SHP77 (cell line): ENCODE measurements around the gene ALDH9A1.
"Not testable (repeated sequence)": the region's sequence is repeated elsewhere in the genome, so short reads cannot be mapped to it uniquely, and the experiment has no call there.

ENCODE experiments used
- DNase-seq, 2 experiments: peaks; one replicate each; lab custom pipeline; 2025; lab: John Stamatoyannopoulos, UW

The ALDH9A1 gene

DNA sequence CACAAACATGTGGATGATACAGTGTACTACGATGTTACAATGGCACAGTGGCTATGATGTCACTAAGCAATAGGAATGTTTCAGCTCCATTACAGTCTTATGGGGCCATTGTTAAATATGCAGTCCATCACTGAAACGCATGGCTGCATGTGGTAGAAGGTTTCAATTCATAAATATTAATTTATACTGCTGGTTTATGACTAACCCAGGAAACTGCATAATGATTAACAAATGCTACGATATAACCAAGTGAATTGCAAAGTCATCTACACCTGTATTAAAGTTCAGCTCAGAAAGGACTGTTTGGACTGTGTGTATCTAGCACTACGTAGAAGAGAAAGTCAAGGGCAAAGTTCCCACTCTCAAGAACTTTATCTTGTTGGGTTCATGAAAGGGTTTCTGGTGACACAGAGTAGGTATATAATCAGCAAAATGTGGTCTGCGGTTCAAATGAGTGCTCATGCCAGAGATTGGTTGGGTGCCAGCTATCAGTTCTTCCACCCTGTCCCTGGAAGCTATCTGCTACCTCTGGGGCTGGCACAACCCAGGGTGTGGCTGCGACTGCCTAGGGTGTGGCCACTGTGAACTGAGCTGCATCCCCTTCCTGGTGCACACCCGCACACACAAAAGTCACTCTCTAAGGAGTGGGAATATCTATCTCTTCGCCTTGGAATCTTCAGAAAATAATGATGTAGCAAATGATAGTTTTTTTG lies 52.6 kb downstream of the ALDH9A1 start:
- DNase-seq: no peak

GRCh38 chr1:165644064-165644735 lies 54.2 kb downstream of the ALDH9A1 start:
- DNase-seq: no peak

- DNase-seq: no peak
These were observed 57.0 kb downstream of the ALDH9A1 start for GRCh38 chr1:165641231-165641987.

- DNase-seq: no peak
These were observed 58.3 kb downstream of the ALDH9A1 start for GRCh38 chr1:165639821-165640623.

DNA sequence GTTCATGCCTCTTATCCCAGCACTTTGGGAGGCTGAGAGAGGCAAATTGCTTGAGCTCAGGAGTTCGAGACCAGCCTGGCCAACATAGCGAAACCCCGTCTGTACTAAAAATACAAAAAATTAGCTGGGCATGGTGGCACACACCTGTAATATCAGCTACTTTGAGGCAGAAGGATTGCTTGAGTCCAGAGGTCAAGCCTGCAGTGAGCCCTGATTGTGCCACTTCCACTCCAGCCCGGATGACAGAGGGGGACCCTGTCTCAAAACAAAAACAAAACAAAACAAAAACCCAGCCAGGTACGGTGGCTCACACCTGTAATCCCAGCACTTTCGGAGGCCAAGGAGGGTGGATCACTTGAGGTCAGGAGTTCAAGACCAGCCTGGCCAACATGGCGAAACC lies 60.2 kb downstream of the ALDH9A1 start:
- not testable (repeated sequence) for DNase-seq

DNA sequence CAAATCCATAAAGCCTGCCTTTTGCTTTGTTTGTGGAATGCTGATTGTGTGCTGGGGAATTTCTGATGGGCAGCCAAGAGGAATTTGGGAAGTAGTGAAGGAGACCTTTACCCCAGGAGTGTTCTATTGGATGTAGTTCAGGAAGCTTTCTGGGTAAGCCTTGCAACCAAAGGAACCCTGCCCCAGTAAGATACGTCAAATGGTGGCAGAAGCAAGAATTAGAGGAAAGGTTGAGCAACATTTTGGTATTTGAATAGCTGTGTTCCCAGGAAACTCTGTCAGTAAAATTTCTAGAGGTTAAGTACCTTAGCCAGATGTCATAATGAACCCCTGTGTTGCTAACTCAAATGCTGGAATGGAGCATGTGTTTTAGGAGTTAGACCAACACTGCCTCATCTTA lies 60.9 kb downstream of the ALDH9A1 start:
- no peak for DNase-seq

- no peak for DNase-seq
These were observed 62.5 kb downstream of the ALDH9A1 start for GRCh38 chr1:165635823-165636222.

DNA sequence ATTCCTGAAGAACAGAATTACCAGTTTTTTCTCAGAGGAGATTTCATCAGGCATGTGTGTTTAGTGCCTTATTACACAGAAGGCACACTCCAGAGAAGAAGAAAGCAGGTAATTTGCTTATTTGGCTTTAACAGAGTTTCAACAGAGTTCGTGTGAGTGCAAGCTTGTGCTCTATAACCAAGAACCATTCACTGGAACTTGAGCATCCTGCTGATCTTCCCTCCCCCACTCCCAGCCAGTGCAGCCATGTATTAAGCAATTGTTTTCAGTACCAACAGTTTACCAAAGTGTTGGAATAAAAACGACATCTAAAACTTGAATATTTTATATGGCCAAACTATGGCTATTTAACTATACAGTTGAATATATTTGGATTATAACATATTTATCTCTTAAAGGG lies 63.0 kb downstream of the ALDH9A1 start:
- DNase-seq: no peak

DNA sequence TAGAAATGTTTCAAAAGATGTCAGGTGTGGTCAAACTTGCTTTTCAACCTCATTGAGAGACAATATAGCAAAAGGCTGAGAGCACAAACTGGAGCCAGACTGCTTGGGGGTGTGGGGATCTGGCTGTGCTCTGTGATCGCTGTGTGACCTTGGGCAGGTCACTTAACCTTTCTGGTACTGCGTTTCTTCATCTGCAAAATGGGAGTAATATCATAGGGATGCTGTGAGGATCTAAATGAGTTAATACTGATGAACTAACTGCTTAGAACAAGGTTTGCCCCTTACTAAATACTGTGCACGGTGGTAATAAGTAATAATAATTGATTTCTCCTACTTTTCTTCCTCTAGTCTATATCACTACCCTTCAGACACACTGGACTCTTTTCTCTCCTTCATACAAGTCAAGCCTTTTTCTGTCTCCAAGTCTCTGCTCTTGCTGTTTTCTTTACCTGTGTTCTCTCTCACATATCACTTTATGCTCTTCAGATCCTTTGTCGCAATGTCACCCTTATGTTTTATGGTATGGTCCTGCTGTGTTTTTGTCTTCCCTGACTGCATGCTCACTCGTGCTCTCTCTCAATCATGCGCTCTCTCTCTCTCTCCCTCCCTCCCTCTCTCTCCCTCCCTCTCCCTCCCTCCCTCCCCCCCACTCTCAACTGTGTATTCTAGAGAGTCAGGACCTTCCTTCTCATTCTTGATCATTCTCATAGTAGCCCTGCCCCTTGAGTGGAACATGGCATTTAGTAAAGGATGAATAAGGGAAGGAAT lies 64.0 kb downstream of the ALDH9A1 start:
- no peak for DNase-seq

DNA sequence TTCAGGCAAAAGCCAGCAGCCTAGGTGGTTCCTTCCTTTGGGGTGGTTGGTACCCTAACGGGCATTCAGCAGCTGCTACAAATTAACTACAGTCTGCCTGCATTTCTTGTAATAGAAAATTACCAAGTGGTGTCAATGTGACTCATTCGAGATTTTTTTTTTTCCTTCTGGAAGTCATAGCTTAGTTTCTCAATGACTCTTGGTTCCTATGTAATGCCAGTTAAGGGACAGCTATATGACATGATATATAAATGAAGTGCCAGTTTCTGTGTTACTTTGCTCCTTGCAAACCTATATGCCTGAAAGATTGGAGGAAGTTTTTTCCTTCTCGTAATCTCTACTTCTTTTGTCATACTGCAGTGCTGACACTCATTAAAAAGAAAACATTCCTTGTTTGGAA lies 64.7 kb downstream of the ALDH9A1 start:
- DNase-seq: no peak

- no peak for DNase-seq
These were observed 65.9 kb downstream of the ALDH9A1 start for GRCh38 chr1:165632491-165632890.

DNA sequence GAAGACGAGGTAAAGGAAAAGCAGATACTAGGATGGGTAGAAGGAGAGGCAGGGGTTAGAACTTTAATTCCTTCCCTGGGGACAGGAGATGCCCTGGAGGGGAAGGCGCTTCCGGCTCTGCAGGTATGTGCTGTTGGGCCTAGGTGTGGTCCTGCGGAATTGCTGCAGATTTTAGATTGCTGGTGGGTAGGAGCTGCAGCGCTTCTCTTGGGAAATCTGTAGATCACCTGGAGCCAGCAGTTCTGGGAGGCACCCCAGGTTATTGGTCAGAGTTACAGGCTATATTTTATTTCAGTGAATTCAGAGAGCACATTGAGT lies 66.3 kb downstream of the ALDH9A1 start:
- no peak for DNase-seq

DNA sequence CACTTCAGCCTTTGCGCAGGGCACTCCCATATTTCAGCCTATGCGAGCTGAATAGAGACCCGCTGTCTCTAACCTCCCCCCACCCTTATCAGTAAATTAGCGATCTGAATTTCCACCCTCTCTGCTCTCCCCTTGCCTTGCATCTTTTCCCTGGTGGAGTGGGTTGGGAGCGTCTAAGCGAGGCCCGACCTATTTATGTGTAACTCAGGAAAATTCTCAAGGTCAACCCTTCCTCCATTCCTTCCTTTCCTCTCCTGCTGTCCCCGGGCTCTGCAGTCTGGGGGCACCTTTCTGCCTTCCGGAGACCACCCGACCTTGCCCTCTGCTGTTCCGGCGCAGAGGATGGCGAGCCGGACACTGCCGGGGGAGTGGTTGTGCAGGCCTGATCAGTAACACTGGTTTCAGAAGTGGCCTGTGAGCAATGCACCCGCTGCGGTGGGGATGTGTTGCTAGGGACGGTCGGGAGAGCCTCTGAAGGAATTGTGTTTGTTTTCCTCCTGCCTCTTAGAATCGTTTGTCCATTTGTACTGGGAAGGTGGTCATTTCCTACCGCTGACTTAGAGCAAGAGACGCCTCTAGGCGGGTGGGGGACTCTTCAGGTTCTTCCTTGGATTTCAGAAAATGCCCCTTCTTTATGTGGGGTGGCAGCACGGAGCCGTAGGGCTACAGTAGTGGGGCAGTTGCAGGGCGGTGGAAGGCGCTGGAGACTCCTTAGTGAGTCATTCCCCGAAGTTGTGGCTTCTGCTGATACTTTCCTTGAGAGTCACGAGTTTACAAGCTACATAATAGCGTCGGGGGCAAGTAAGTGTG lies 66.8 kb downstream of the ALDH9A1 start:
- peak; percentile 22 to 51 for DNase-seq

DNA sequence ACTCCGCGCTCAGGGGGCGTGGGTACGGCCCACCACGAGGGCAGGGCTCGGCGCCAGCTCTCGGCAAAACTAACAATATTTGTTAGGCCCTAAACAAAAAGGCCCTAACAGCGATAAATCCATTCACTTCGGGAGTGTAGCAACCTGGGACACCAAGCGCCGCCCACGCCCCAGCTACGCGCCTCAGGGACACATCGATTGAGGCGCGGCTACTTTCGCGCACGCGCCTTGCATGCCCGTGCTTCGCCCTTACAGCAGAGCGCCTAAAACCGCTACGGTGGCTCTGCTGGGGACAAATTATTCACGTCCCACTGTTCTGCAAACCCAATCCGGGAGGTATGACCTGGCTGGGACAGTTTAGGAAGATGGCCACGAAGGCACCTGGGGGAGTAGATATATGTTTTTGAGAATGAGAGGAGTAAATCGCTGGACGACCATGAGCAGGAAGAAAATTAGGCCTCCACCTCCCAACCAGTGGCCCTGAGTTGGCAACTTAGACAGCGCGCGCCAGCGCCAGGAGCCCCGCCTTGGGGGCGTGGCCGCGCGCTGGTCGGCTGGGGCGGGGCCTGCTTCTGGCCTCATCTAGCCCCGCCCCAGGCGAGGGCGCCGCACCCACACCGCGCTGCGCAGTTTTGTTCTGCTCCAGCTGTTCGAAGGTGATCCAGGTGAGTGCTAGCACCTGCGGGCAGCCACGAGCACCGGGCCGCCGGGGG lies 67.6 kb downstream of the ALDH9A1 start, which contains the start of gene MGST3:
Gene MGST3, plus strand, starts transcription at position 606 of the 713 bp plus-strand sequence. CDS start 18,614 bp downstream, outside the sequence.
- peak; percentile 96 to 98 for DNase-seq

- peak; percentile 55 to 77 for DNase-seq
These were observed 68.3 kb downstream of the ALDH9A1 start for GRCh38 chr1:165629848-165630628.

- no peak for DNase-seq
These were observed 69.2 kb downstream of the ALDH9A1 start for GRCh38 chr1:165629151-165629550.

DNA sequence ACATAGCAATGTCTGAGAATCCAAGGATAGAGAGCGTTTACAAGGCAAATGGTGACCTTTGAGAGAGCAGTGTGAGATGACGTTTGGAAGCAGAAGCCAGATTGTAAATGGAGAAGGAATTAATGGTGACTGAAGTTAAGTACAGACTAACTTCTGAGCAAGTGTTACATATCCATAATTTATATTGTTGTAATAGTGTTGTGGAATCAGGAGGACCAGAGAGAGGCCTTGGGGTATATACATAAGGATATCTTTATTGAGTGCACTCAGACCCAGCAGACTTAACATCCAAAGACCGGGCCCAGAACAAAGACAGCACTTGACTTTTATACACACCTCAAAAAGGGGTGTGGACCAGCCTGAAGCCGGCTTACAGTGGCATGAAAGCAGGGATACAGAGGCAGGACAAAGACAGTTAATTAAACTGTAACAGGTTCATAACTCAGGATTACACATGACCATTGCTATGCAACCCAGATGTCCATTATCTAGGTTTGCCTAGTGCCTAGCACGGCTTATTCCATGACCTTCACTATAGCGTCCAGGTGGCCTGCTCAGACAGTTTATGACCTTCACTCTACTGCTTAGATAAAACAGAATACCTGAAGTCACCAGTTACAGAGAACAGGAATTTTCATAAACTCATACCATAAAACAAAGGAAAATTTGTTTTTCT lies 70.1 kb downstream of the ALDH9A1 start:
- DNase-seq: no peak

- DNase-seq: no peak
These were observed 73.9 kb downstream of the ALDH9A1 start for GRCh38 chr1:165624441-165624840.
